Loucy (cell line): ENCODE measurements around the gene SPOCK3.

Experiments
- H2AFZ ChIP-seq: fragments of 200-600 bp; sonication (generic); 2 replicates; pipeline ENCODE4 v1.6.0; 2016; ENCODE audit warnings: antibody characterized with exemption, mild to moderate bottlenecking, low read length, moderate library complexity
- H3F3A ChIP-seq: fragments of 200-600 bp; 2 replicates; pipeline ENCODE4 v1.6.0; 2016; ENCODE audit warnings: antibody characterized with exemption, low read depth, mild to moderate bottlenecking
- H3K27me3 ChIP-seq: fragments of 200-600 bp; sonication (generic); 2 replicates; pipeline ENCODE4 v1.6.1; 2014; ENCODE audit warnings: low read length, mild to moderate bottlenecking; ENCODE audit not compliant: insufficient read depth, poor library complexity, severe bottlenecking
- H3K36me3 ChIP-seq: fragments of 200-600 bp; sonication (generic); 2 replicates; pipeline ENCODE4 v1.6.1; 2016; ENCODE audit warnings: low read length; ENCODE audit not compliant: insufficient read depth
- H3K4me1 ChIP-seq: fragments of 200-600 bp; sonication (generic); 2 replicates; pipeline ENCODE4 v1.5.1; 2014; ENCODE audit warnings: low read length, mild to moderate bottlenecking; ENCODE audit not compliant: insufficient read depth, poor library complexity, severe bottlenecking
- H3K4me2 ChIP-seq: fragments of 200-600 bp; sonication (generic); 2 replicates; pipeline ENCODE4 v1.6.0; 2014; ENCODE audit warnings: antibody characterized with exemption, low read length, low read depth, mild to moderate bottlenecking; ENCODE audit not compliant: poor library complexity, severe bottlenecking
- H3K4me3 ChIP-seq: fragments of 200-600 bp; sonication (generic); 2 replicates; pipeline ENCODE4 v1.5.1; 2014; ENCODE audit warnings: low read length, mild to moderate bottlenecking, mixed read lengths; ENCODE audit not compliant: poor library complexity, severe bottlenecking
- H3K79me2 ChIP-seq: fragments of 200-600 bp; sonication (generic); 2 replicates; pipeline ENCODE4 v1.6.1; 2014; ENCODE audit warnings: low read length; ENCODE audit not compliant: insufficient read depth
- H3K9ac ChIP-seq: fragments of 200-600 bp; sonication (generic); 2 replicates; pipeline ENCODE4 v1.6.0; 2014; ENCODE audit warnings: mild to moderate bottlenecking, low read depth, low read length, moderate library complexity; ENCODE audit not compliant: poor library complexity, severe bottlenecking
- H3K9me2 ChIP-seq: fragments of 200-600 bp; sonication (generic); replicated peaks from 2 replicates; pipeline ENCODE4 v1.6.1; 2016; ENCODE audit warnings: low read depth, low read length, mixed read lengths
- H3K9me3 ChIP-seq: fragments of 200-600 bp; sonication (generic); 2 replicates; pipeline ENCODE4 v1.6.1; 2014; ENCODE audit warnings: mild to moderate bottlenecking, antibody characterized with exemption, low read length, low read depth; ENCODE audit not compliant: insufficient read depth
- H4K20me1 ChIP-seq: fragments of 200-600 bp; sonication (generic); 2 replicates; pipeline ENCODE4 v1.6.0; 2014; ENCODE audit warnings: antibody characterized with exemption, low read length, mild to moderate bottlenecking; ENCODE audit not compliant: insufficient read depth, poor library complexity, severe bottlenecking
- CTCF ChIP-seq: fragments of 200-600 bp; sonication (generic); conservative IDR thresholded peaks from 2 replicates; pipeline ENCODE4 v1.5.1; 2014; ENCODE audit warnings: mild to moderate bottlenecking, antibody characterized with exemption, low read length
- EZH2phosphoT487 ChIP-seq: fragments of 200-600 bp; IDR thresholded peaks from 2 replicates; pipeline ENCODE4 v1.6.1; 2018; ENCODE audit warnings: antibody characterized with exemption, mild to moderate bottlenecking, moderate library complexity, borderline replicate concordance

Gene SPOCK3

DNA sequence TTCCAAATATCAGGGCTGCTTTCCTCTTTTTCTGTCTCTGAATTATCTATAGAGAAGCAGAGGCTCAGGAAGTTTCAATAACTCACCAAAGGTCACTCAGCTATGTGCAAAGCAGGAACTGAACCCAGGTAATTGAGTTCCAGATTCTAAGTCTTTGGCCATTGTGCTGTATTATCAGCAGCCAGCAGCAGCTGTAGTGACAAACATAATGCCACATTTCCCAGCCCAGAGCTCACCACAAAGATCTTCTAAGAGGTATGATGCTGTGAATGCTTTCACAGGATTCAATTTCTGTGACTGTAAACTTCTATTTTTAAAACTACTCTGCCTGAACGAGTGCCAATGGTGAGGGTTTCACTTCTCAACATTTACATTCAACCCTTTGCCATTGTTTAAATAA, 56.4 kb downstream of the SPOCK3 start:
- Histone ChIP-seq H3K4me3 (no peak overlapping the region), H3K36me3 (no peaks in the 10 kb centered on the region), H3K4me1 (no peaks in the 10 kb centered on the region), H3K79me2 (no peaks in the 10 kb centered on the region), H2AFZ (no peak overlapping the region), H3F3A (no peaks in the 10 kb centered on the region), H4K20me1 (no peaks in the 10 kb centered on the region), H3K9me3 (no peaks in the 10 kb centered on the region), H3K4me2 (no peak overlapping the region), H3K9ac (no peak overlapping the region), H3K27me3 (no peaks in the 10 kb centered on the region), H3K9me2 (no peaks in the 10 kb centered on the region)
- TF ChIP-seq CTCF, result no peak
- TF ChIP-seq EZH2phosphoT487, result no peak

GRCh38 chr4:167176723-167177367, 57.4 kb downstream of the SPOCK3 start:
- Histone ChIP-seq H3K4me3 (no peak overlapping the region), H3F3A (no peaks in the 10 kb centered on the region), H3K4me1 (no peaks in the 10 kb centered on the region), H4K20me1 (no peaks in the 10 kb centered on the region), H3K9ac (no peak overlapping the region), H2AFZ (no peak overlapping the region), H3K36me3 (no peaks in the 10 kb centered on the region), H3K9me3 (no peaks in the 10 kb centered on the region), H3K27me3 (no peaks in the 10 kb centered on the region), H3K79me2 (no peaks in the 10 kb centered on the region), H3K4me2 (no peak overlapping the region), H3K9me2 (no peaks in the 10 kb centered on the region)
- TF ChIP-seq CTCF (no peak), EZH2phosphoT487 (no peak)

DNA sequence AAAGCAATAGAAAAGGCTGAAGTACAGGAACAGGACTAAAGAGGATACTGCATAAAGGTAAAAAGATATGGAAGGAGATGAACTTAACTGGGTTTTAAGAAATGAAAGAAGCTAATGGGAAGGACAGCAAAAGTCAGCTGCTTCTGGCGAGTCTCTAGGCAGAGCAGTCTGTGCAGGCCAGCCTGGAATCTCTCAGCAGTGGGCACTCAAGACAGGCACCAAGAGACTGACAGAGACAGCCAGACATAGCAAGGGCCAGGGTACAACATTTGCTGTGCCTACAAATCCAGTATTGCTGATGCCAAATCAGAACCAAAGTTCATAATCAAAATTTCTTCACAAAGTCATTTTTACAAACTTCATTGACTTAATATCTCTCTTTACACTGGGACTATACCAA, 62.4 kb downstream of the SPOCK3 start:
- H3K4me1 ChIP-seq, result no peaks in the 10 kb centered on the region
- no peak overlapping the region for H3K9ac ChIP-seq
- H2AFZ ChIP-seq, result no peak overlapping the region
- H3K27me3 ChIP-seq, result no peaks in the 10 kb centered on the region
- H3K36me3 ChIP-seq, result no peaks in the 10 kb centered on the region
- no peaks in the 10 kb centered on the region for H4K20me1 ChIP-seq
- no peaks in the 10 kb centered on the region for H3K9me2 ChIP-seq
- no peak overlapping the region for H3K4me2 ChIP-seq
- no peaks in the 10 kb centered on the region for H3K79me2 ChIP-seq
- H3F3A ChIP-seq, result no peaks in the 10 kb centered on the region
- H3K4me3 ChIP-seq, result no peak overlapping the region
- no peaks in the 10 kb centered on the region for H3K9me3 ChIP-seq
- no peak for TF ChIP-seq CTCF
- no peak for TF ChIP-seq EZH2phosphoT487
